Hematopoietic multipotent progenitor cell treated with erythropoietin and hydrocortisone succinate and interleukin-3 and kit ligand, for 15 days (in vitro differentiated cells): Measurements from ENCODE around the gene ID3.
A peak's percentile ranks its signal among the peaks of the same experiment; 100 is the strongest.

Experiments
- DNase-seq: peaks from one replicate; pipeline ENCODE4 v3.0.0-alpha.2; 2015; ENCODE audit warnings: low spot score

Gene ID3

GRCh38 chr1:23565776-23566175 is 6.5 kb upstream of the ID3 start:
- DNase-seq: no peak

- no peak for DNase-seq
Measured at GRCh38 chr1:23564529-23565122, 5.3 kb upstream of the ID3 start.

GRCh38 chr1:23563755-23564374 is 4.6 kb upstream of the ID3 start:
- no peak for DNase-seq

GRCh38 chr1:23563003-23563402 is 3.7 kb upstream of the ID3 start:
- no peak for DNase-seq

- no peak for DNase-seq
Measured at GRCh38 chr1:23562137-23562876, 3.0 kb upstream of the ID3 start.

- DNase-seq: no peak
Measured at GRCh38 chr1:23561813-23562100, 2.5 kb upstream of the ID3 start.

GRCh38 chr1:23561076-23561812 is 1.9 kb upstream of the ID3 start:
- DNase-seq: no peak

GRCh38 chr1:23559985-23560741 is 862 bp upstream of the ID3 start:
- no peak for DNase-seq

GRCh38 chr1:23558872-23559135 is 497 bp downstream of the ID3 start:
- no peak for DNase-seq

- no peak for DNase-seq
Measured at GRCh38 chr1:23558140-23558871, 995 bp downstream of the ID3 start.

GRCh38 chr1:23557471-23558124 is 1.7 kb downstream of the ID3 start:
- DNase-seq: no peak

- no peak for DNase-seq
Measured at GRCh38 chr1:23556635-23557470, 2.4 kb downstream of the ID3 start.

- no peak for DNase-seq
Measured at GRCh38 chr1:23555986-23556634, 3.2 kb downstream of the ID3 start.

- DNase-seq: no peak
Measured at GRCh38 chr1:23555270-23555985, 3.9 kb downstream of the ID3 start.

- DNase-seq: peak; percentile 60
Measured at GRCh38 chr1:23554481-23555269, 4.6 kb downstream of the ID3 start.

GRCh38 chr1:23554127-23554480 is 5.2 kb downstream of the ID3 start:
- DNase-seq: no peak

GRCh38 chr1:23553231-23554126 is 5.8 kb downstream of the ID3 start:
- no peak for DNase-seq
